ENCODE results near the gene CNTLN. TPM values are rescaled to one million over a fixed set of nuclear protein-coding genes. Genes with fewer than 3 reads are reported as not detected.
A peak's percentile ranks its signal among the peaks of the same experiment; 100 is the strongest.

CNTLN gene
- total RNA-seq, 1 donor from 2014 or later = 10.1 TPM

DNA sequence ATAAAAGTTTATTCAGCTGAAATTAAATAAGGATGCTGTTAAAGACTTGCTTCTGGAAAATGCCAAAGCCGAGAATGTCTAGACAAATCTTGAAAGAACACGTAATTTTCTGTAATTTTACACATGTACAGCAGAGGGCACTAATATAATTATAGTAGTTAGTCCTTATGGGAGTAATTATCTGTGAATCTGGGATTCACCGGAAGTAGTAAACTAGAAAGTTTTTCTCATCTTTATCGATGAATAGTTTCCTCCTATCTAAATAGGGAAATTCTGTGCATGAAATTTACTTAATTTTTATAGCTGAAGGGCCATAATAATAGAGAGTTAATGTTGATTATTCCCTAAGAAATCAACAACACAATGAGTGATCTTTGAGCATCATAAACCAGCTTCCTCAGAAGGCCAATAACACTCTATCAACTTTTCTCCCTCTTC lies 18.4 kb upstream of the CNTLN start:
- Histone ChIP-seq H3K36me3 (no peaks in the 10 kb centered on the region), H4K20me1 (ENCODE audit: low read depth) (no peaks in the 10 kb centered on the region), H3K9ac (no peak overlapping the region), H3K9me3 (ENCODE audit: low read depth) (no peaks in the 10 kb centered on the region), H3K27me3 (no peaks in the 10 kb centered on the region), H3F3A (ENCODE audit: low read depth) (no peaks in the 10 kb centered on the region), H3K4me2 (no peak overlapping the region), H2AFZ (replicated peaks) (no peak overlapping the region), H3K79me2 (ENCODE audit: low read depth) (no peaks in the 10 kb centered on the region), H3K27ac (no peak overlapping the region), H3K4me1 (no peaks in the 10 kb centered on the region), H3K4me3 (no peak overlapping the region)
- TF ChIP-seq CTCF (IDR thresholded peaks at IDR 0.05) = peak; percentile 63
- TF ChIP-seq EZH2phosphoT487 (IDR thresholded peaks at IDR 0.05) = no peak
- Mint-ChIP-seq H3K27ac (no peak overlapping the region), H3K27me3 (ENCODE audit: insufficient read depth, low read depth) (peaks cover 2% of the 10 kb centered on the region), H3K4me1 (no peaks in the 10 kb centered on the region), H3K4me3 (no peak overlapping the region), H3K9me3 (peaks cover 3% of the 10 kb centered on the region), H3K36me3 (no peaks in the 10 kb centered on the region)
- DNase-seq (ENCODE audit: low spot score) = peak; percentile 44

GRCh38 chr9:17117372-17117771 lies 17.5 kb upstream of the CNTLN start:
- no peak overlapping the region for H3K9ac ChIP-seq

GRCh38 chr9:17120203-17120602 lies 14.6 kb upstream of the CNTLN start:
- Histone ChIP-seq H3F3A (ENCODE audit: low read depth) (no peaks in the 10 kb centered on the region), H3K27ac (no peak overlapping the region), H4K20me1 (ENCODE audit: low read depth) (no peaks in the 10 kb centered on the region), H3K9ac (no peak overlapping the region), H3K9me3 (ENCODE audit: low read depth) (no peaks in the 10 kb centered on the region), H3K79me2 (ENCODE audit: low read depth) (no peaks in the 10 kb centered on the region), H3K4me1 (no peaks in the 10 kb centered on the region), H3K4me2 (no peak overlapping the region), H3K27me3 (no peaks in the 10 kb centered on the region), H3K4me3 (no peak overlapping the region), H3K36me3 (no peaks in the 10 kb centered on the region), H2AFZ (replicated peaks) (no peak overlapping the region)
- H3K27me3 Mint-ChIP-seq (ENCODE audit: insufficient read depth, low read depth) = peaks cover 2% of the 10 kb centered on the region
- H3K27ac Mint-ChIP-seq = no peak overlapping the region
- no peak overlapping the region for H3K4me3 Mint-ChIP-seq
- H3K9me3 Mint-ChIP-seq = peaks cover 2% of the 10 kb centered on the region
- H3K4me1 Mint-ChIP-seq = no peaks in the 10 kb centered on the region
- H3K36me3 Mint-ChIP-seq = no peaks in the 10 kb centered on the region
- DNase-seq (ENCODE audit: low spot score) = no peak
- TF ChIP-seq EZH2 (IDR thresholded peaks at IDR 0.05) (no peak), EZH2phosphoT487 (IDR thresholded peaks at IDR 0.05) (no peak), CTCF (IDR thresholded peaks at IDR 0.05) (no peak)

More at GRCh38 chr9:17117372-17117771, 17.5 kb upstream of the CNTLN start:
- peaks cover 2% of the 10 kb centered on the region for H3K27me3 Mint-ChIP-seq (ENCODE audit: insufficient read depth, low read depth)
- Histone ChIP-seq H3K4me3 (no peak overlapping the region), H3K27ac (no peak overlapping the region), H3K4me1 (no peaks in the 10 kb centered on the region), H3K4me2 (no peak overlapping the region), H4K20me1 (ENCODE audit: low read depth) (no peaks in the 10 kb centered on the region), H3K9me3 (ENCODE audit: low read depth) (no peaks in the 10 kb centered on the region), H3K27me3 (no peaks in the 10 kb centered on the region), H3K36me3 (no peaks in the 10 kb centered on the region), H3F3A (ENCODE audit: low read depth) (no peaks in the 10 kb centered on the region), H3K79me2 (ENCODE audit: low read depth) (no peaks in the 10 kb centered on the region), H2AFZ (replicated peaks) (no peak overlapping the region)
- peaks cover 2% of the 10 kb centered on the region for H3K9me3 Mint-ChIP-seq
- DNase-seq (ENCODE audit: low spot score) = no peak
- no peak overlapping the region for H3K4me3 Mint-ChIP-seq
- H3K4me1 Mint-ChIP-seq = no peaks in the 10 kb centered on the region
- H3K27ac Mint-ChIP-seq = no peak overlapping the region
- no peak for TF ChIP-seq EZH2 (IDR thresholded peaks at IDR 0.05)
- TF ChIP-seq CTCF (IDR thresholded peaks at IDR 0.05) = no peak
- TF ChIP-seq EZH2phosphoT487 (IDR thresholded peaks at IDR 0.05) = no peak
- no peaks in the 10 kb centered on the region for H3K36me3 Mint-ChIP-seq
